ENCODE results near the gene SLC48A1.

SLC48A1 gene

DNA sequence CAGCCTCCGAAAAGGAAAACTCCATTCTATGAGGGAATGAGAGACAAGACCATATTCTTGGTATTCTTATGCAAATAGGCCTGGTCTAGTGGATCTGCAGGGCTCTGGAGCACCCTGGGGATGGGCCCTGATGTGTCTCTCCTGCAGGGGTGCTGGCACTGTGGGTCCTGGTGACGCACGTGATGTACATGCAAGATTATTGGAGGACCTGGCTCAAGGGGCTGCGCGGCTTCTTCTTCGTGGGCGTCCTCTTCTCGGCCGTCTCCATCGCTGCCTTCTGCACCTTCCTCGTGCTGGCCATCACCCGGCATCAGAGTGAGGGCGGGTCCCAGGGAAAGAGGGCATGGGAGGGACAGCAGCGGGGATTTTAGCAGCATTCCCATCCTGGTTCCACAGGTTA is 5.8 kb downstream of the SLC48A1 start:
- DNase-seq, result no peak

DNA sequence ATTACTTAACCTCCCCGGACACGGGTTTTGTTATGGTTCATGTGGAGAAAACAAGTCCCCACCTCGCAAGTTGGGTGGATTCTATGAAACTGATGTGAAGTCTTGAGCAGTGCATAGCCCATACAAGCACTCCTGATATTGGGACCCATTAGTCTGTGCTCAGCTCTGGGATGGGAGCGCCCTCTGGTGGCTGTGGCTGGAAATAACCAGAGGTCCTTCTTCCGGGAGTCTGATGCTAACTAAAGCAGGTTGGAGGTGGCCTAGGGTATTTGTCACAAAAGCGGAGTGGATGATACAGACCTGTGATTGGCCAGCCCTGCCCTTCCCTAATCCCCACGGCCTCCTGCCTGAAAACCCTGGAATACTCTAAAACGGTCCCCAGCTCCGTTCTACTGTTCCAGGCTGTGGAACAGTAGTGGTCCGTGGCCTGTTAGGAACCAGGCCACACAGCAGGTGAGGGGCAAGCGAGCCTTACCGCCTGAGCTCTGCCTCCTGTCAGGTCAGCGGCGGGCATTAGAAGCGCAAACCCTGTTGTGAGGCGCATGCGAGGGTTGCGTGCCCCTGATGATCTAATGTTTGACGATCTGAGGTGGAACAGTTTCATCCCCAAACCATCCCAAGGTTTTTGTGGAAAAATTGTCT is 6.4 kb downstream of the SLC48A1 start:
- peak; percentile 90 for DNase-seq

DNA sequence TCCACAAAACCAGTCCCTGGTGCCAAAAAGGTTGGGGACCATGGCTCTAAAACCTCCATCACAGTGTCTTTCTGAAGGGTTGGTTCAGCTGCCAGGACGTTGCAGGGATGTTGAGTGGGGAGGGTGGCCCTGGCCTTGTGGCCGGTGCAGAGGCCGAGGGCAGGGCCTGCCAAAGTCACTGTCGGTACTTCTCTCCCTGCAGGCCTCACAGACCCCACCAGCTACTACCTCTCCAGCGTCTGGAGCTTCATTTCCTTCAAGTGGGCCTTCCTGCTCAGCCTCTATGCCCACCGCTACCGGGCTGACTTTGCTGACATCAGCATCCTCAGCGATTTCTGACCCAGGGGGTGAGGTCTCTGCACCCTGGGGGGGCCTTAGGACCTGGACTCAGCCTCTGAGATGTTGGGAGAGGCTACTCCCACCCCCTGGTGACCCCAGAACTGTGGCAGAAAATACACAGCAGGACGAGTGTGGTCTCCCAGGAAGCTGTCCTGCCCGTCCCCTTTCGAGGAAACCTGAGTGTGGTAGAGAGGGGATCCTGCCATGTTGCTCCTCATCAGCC is 7.0 kb downstream of the SLC48A1 start:
- no peak for DNase-seq

DNA sequence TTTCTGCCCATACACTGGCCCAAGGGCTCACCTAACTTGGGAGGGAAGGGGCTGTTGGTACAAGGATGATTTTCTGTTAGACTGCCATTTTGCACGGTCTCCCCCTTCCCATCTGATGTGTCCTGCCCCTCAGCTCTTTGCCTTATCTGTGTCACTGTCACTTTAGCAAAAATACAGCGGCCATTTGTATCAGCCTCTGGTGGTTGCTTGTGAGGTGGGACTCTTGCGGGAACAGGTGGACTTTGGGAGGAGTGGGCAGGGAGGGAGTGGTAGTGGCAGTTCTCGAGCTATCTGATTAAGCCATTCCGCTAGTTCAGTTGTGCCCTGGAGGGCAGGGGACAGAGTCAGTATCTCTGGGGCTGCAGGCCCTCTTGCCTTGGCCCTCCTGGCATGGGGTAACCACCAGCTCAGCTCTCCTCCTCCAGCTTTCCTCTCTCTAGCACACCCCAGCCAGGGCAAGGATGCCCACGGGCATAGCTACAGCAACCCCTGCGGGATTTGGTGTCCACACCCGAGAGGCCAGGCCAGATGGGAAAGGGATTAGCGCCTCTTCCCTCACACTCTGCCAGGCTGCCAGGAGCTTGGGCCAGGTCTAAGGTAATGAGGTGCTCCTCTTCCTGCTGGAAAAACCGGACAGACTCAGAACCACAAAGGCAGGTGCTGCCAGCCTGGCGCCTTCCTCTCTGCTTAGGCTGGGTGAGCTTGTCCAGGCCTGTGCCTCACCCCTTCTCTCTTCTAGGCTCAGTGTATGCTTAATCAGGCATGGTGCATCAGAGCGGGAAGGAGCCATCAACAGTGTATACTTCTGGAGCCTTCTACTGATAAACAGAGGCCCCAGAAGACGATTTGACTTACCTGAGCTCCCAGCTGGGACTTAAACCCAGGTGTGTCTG is 8.7 kb downstream of the SLC48A1 start:
- no peak for DNase-seq

DNA sequence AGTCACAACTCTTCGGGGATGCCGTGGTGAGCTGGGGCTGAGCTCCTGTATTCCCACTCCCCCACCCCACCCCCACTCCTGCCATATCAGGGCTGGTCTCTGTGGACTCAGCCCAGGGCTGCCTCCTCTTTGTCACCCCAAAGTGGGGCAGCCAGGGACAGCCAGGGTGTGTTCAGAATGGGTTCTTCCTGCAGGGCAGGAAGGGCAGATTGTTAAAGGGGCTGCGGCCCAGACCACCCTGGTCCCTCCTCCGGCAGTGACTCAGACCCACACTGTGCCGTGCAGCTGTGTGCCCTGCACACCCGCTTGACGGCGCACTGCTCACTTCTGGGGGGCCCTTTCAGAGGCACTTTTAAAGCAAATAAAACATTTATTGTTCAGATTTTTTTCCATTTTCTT is 9.3 kb downstream of the SLC48A1 start:
- DNase-seq, result no peak

DNA sequence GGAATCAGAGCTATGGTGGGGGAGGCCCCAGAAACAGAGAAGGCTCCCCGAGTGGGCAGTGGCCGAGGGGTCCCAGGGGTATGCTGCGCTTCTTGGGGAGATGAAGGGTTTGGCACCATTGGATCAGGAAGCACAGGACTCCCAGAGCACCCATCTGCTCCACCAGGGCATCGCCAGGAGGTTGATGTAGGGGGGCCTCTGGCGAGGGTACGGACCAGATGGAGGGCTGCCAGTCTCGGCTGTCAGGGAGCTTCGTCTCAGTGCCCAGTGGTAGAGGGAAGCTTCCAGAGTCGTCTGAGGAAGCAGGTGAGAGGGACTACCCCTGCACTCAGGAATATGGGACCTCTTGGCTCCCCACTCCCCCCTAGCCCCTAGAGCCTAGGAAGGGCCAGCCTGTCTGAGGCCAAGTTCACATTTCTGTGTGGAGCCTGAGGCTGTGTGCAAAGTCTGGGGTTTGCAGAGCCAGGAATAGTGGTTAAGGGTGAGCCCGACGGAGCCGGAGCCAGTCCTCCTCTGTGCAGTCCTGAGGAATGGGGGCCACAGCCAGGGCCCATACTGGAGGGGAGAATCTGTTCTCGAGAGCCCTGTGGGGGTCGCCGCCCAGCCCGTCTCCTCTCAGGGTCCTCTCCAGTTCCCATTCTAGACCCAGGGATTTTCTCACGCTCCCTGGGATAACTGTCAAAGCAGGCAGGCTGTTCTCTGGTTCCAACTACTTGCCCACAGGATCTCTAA is 10.2 kb downstream of the SLC48A1 start:
- DNase-seq, result no peak

DNA sequence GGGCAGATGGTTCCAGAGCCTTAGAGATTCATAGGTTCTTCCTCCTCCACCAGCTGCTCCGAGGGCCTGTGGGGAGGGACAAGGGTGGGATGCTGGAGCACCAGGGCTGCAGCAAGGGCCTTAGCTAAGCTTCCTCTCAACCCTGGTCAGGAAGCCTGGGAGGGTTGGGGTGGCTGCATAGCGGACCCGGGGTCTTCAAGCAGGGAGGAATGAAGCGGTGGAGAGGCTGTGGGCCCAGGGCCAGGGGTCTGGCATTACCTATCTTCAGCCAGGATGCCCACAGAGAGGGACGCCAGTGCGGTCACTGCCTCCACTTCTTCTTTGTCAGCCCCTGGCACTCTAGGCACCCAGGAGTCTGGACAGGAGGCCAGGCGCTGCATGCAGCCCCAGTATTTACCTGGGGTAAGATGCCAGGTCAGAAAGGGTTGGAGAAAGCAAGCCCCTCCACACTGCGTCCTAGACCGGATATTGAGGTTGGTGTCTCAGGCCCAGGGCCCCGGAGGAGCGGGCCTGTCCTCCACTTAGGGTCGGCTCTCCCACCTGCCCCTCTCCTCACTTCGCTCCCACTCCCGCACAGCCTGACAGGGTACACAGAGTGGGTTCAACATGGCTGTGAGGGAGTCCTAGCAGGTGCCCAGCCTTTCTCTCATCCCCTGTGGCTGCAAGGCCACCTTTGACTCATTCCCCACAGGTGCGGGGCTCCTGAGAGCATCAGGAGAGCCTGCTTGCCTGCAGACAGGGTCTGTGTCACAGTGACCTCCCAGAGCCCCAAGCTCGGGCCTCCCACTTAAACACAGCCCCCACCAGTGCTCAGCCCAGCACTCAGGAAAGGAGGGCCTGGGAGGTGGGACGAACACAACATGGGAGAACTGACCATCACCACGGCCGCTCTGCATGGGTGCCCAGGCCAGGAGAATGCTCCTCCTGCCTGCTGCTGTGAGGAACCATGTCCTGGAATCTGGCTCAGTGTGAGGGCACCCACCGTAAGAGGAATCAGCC is 11.1 kb downstream of the SLC48A1 start:
- no peak for DNase-seq

DNA sequence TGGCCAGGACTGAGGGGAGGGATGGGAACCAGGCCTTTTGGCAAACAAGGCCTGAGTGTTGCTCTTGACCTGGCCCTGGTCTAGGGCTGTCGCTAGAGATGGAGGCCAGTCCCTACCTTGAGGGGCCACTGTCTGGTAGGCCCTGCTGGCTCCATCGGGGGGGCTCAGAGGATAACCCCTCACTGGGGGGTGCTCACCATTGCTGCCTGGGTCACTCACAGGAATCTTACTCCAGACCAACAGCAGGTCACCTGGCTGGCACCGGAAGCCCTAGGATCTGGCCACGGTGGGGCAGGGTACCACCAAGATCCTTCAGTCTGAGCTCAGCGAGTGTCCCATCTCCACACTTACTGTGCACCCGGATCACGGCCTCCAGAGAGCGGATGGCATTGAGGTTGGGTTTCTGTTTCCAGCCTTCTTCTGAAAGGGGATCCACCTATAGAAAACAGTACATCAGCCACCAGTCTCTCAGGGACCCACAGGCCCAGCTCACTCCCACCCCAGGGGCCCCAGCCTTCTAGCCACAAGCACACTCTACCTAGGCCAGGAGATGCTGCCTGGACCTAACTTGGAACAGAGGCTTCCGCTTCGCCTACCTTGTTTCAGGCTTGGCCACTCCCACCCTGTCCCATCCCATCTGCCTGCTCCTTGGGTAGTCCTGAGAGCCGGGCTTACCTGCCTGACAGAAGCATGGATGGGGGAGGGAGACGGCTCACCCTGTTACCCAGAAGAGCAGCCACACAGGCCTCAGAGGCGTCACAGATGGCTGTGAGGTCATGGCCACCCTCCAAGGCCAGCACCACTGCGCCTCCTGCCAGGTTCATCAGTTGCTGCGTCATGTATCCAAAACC is 12.2 kb downstream of the SLC48A1 start:
- no peak for DNase-seq

DNA sequence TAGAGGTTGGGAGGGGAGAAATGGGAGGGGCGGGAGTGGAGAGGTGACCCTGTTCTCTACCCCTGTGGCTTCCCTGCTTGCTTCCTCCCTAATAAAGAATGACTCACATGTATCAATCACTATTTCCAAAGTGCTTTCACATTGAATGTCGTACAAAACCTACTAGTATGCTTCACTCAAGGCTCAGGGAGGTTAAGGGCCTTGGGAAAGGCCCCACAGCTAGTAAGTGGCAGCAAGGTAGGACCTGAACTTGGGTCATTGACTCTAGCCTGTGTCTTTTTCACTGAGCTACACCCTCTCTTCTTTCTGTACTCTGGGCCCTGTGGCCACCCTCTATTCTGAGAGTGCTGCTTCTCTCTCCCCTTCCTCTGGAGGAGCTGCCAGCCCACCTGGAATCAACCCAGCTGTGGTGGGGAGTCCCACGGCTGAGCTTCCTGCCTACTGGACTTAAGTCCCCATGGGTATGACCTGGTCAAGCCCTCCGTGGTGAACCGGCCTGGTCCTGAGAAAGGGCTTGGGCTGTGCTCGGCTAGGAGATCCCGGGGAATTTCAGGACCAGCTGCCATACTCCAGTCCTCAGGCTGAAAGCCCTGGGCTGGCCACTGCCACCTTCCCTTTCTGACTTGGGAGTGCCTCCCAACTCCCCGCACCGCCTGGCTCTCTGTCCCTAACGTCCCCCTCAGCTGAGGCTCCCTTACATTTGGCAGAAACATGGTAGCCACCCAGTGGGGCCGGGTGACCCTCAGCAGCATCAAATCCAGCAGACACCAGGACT is 13.0 kb downstream of the SLC48A1 start:
- no peak for DNase-seq

DNA sequence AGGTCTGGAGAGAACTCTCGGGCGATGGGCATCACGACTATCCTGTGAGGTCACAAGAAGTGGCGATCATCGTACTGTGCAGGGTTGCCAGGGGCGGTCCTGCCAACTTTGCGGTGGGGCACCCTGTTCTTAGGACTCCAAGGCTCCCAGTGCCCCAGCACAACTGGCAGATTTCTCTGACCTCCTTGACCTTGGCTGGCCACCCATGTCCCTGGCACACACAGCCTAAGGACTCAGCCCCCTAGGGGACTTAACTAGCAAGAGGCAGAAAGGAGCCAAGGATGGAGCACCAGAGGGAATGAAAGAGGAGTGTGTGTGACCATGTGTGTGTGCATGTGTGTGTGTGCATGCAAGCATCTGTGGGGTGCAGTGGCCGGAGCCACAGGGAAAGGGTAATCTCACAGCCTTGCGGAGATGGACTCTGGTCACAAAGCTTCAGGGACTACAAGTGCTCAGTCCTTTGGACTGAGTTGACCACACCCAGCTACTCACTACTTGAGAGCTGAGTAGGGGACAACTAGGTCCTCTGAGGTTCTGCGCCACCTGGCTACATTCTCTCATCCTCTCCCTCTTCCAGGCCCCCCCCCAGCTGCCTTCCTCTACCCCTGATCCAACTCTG is 13.7 kb downstream of the SLC48A1 start:
- DNase-seq, result no peak

DNA sequence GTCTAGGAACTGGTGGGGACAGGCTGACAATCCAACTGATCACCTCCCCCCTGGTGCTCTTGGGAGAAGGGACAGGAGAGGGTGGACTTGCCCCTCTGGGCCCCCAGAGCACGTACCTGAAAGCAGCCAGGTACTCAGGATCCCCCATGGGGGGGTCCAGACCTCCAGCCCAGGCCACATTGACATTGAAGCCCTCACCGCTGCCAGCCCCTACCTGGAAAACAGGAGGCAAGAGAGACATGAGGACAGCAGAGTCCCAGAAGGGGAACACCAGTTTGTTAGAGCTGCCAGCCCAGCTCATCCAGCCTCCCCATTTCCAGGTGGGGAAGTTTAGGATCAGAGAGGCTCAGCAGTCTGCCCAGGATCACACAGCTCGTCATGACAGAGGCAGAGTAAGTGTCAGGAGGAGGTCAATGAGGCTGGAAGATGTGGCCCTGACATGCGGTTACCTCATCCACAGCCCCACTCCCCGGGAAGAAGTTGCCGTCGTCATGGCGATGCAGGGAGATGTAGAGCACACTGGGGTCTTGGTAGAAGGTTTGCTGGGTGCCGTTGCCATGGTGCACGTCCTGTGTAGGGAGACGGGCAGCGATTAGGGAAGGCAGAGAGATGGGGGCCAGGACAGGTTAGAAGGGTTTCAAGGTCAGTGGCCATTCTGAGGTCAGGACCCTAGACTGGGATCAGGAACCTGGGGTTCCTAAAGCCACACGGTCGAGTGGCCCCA is 14.7 kb downstream of the SLC48A1 start:
- DNase-seq, result no peak

DNA sequence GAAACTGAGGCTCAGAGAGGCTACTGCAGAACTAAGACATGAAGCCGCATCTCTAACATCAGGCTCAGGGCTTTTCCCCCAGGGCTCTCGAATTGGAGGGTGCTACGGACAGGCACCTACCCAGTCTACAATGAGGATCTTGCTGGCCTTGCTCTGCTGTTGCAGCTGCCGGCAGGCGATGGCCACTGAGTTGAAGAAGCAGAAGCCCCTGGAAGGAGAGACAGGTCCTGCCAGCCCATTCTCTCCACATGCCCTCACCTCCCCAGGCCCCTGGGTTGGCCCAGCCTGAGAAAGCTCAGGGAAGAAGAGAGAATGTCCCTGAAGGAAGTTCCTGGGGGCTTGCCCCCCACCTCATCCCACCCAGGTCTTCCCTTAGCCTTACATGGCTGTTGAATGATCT is 16.1 kb downstream of the SLC48A1 start:
- no peak for DNase-seq

DNA sequence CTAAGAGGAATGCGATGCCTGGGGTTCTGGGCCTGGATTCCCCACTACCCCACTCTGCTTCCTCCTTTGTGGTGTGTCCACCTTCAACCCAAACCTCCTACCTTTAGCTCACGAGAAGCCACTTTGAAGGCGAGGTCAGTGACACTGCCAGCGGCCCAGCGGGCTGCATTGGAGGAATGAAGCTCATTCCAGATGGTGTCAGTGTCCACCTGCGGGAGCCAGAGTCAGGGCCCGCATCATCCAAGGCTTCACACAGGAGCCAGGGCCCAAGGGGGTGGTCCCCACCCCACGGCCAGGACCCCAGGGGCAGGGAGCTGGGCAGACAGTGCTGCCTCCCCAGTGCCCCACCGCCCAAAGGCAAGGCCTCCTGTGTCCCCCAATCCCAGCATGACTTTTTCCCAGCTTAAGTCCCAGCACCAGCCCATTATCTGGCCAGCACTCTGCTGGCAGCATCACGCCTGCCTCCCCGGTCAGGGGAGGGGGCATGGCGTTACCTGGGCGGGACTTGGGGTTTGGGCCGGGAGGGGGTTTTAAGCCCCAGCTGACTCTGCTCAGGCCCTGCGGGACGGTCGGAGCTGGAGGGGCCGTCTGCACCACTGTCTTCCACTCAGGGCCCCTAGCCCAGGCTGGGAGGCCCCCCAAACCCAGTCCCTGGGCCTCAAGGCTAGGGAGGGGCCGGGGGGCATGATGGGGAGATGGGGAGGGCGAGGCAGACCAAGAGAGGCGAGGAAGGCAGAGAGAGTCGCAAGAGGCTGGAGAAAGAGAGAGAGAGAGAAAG is 16.9 kb downstream of the SLC48A1 start:
- no peak for DNase-seq

DNA sequence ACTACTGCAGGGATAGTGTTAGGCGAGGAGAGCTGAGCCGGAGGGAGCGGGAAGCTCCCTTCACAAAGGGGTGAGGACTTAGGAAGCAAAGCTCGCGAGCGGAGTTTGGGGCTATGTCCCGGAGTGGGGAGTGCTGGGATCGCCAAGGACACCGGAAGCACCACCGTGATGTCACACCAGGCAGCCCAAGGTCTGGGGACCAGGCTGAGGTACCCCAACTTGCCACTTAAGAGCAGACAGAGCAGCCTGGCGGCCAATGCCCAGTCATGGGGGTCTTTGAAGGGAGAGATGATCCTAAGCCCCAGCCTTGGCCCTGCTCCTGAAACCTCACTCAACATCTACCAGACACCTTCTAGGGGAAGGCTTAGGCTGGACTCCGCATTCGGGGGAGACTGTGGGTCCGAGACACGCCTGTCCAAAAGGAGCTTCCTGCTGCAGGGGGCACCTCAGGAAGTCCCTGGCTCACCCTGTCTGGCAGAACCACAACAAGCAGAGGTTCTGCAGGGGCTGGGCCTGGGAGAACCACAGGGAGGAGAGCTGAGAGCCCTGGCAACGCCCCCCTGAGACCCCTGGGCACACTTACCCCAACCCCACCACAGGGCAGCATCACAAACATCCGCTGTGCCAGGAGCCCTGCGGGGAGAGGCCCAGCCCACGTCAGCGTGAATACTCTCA is 17.8 kb downstream of the SLC48A1 start:
- DNase-seq, result no peak

DNA sequence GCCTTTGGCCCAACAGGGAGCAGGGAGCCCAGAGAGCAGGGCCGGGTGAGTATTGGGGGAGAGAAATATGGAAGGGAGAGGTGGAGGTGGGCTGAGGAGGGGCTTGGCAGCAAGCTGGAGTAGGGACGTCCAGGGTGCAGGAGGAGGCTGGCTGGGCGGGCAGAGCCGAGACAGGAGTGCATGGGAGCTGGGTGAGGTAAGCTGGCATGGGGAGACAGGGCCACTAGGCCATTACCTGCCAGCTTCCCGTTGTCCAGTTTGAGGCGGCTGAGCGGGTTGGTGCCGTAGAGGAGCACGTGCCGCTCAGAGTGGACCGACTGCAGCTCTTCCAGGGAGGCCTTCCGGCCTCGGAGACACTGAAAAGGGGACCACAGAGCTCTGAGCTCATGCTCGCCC is 18.3 kb downstream of the SLC48A1 start:
- no peak for DNase-seq

DNA sequence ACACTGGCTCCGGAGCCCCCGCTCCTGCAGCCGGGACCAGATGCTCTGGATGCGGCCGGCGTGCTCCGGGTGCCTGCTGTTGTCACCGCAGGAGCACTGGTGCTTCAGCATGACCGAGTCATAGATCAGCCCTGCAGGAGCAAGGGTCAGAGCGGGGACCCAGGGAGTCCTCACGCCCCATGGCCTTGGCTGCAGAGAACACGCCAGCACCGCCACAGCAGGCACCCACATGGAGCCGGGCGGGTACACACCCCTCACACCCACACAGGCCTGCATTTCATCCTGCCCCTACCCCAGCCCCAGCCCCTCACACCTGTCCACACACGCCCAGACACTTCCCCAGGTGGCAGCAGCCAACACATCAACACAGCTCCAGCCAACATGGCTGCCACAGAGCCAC is 18.8 kb downstream of the SLC48A1 start:
- no peak for DNase-seq

DNA sequence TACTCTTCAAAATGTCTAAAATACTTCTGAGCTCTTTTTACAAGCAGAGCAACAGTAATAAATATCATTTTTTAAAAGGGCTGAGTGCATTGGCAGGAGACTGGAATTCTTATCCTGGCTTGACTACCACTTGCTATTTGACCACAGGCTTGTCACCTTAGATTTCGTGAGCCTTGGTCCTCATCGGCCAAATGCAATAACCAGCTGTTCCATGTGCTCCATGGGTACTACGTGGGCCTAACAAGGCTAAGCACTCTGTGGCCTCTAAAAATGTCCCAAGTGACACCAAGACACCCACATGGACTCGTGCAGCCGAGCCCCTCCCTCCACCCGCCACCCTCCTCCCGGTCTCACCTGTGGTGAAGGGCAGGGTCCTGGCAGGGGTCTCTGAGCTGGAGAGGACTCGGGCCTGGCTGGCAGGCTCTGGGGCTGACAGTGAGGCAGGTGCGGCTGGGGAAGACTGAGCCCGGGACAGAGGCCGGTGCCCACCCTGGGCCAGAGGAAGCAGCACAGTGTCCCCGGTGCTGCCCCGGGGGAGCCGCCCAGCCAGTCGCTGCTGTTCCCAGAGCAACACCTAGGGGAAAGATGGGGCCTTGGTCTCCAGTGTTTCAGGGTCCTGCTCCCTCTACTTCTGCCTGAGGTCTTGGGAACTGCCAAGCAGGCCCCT is 20.1 kb downstream of the SLC48A1 start:
- no peak for DNase-seq
